Measurements from ENCODE around the gene GLIPR1L2. TPM values are rescaled to one million over a fixed set of nuclear protein-coding genes. Genes with fewer than 3 reads are reported as not detected.
A peak's percentile ranks its signal among the peaks of the same experiment; 100 is the strongest.
"Not testable (repeated sequence)": the region's sequence is repeated elsewhere in the genome, so short reads cannot be mapped to it uniquely, and the experiment has no call there.

The GLIPR1L2 gene
- total RNA-seq (2014; rRNA removed; shearing (Covaris generic); ENCODE audit: low replicate concordance): not detected in 2 replicates

GRCh38 chr12:75390899-75391538 lies at the start of gene GLIPR1L2:
GLIPR1L2 (plus strand) TSS chr12:75391089; CDS start chr12:75391117, 28 bp downstream.
- H3K27me3 ChIP-seq: no peaks in the 10 kb centered on the region
- peak; percentile 99 for DNase-seq
- peak within 1 kb of the TSS; percentile 54 for H3K4me3 ChIP-seq
- no peaks in the 10 kb centered on the region for H3K9me3 ChIP-seq
- H3K36me3 ChIP-seq: no peaks in the 10 kb centered on the region

GRCh38 chr12:75341873-75342272 lies 49.0 kb upstream of the GLIPR1L2 start:
- Histone ChIP-seq H3K27me3 (no peaks in the 10 kb centered on the region), H3K9me3 (no peaks in the 10 kb centered on the region), H3K36me3 (no peaks in the 10 kb centered on the region), H3K4me3 (no peak overlapping the region)
- DNase-seq: no peak

GRCh38 chr12:75345531-75345930 lies 45.4 kb upstream of the GLIPR1L2 start:
- H3K4me3 ChIP-seq: no peak overlapping the region
- no peaks in the 10 kb centered on the region for H3K9me3 ChIP-seq
- no peaks in the 10 kb centered on the region for H3K27me3 ChIP-seq
- DNase-seq: no peak
- H3K36me3 ChIP-seq: no peaks in the 10 kb centered on the region

DNA sequence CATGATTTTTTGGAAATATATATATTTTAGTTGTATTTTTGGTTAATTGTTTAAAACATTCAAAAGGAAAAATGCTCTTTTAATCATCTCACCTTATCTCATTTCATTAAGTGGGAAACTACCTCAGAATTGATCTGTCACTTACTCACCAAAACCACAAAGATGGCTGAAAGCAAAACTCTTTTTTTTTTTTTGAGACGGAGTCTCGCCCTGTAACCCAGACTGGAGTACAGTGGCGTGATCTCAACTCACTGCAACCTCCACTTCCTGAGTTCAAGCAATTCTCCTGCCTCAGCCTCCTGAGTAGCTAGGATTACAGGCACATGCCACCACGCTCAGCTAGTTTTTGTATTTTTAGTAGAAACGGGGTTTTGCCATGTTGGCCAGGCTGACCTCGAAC lies 44.7 kb upstream of the GLIPR1L2 start:
- not testable (repeated sequence) for H3K36me3 ChIP-seq, H3K4me3 ChIP-seq, H3K9me3 ChIP-seq, DNase-seq, H3K27me3 ChIP-seq

DNA sequence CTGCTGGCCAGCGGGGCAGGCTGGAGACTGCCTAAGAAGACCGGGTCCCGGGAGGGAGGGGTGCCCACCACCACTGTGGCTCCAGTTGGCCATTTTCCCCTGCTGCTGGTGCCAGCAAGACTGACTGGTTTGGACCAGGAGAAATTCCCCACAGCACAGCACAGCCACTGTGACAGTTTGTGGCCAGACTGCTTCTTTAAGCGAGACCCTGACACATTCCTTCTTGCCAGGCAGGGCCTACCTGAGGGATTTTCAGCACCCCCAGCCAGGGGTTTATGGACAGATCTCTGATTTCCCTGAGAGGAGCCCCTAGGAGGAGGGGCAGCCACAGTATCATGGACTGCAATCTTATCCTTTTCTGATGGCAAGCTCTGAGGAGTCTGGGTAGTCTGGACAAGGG lies 40.9 kb upstream of the GLIPR1L2 start:
- H3K4me3 ChIP-seq: no peak overlapping the region
- no peaks in the 10 kb centered on the region for H3K36me3 ChIP-seq
- H3K27me3 ChIP-seq: no peaks in the 10 kb centered on the region
- peaks cover 9% of the 10 kb centered on the region for H3K9me3 ChIP-seq
- DNase-seq: no peak

DNA sequence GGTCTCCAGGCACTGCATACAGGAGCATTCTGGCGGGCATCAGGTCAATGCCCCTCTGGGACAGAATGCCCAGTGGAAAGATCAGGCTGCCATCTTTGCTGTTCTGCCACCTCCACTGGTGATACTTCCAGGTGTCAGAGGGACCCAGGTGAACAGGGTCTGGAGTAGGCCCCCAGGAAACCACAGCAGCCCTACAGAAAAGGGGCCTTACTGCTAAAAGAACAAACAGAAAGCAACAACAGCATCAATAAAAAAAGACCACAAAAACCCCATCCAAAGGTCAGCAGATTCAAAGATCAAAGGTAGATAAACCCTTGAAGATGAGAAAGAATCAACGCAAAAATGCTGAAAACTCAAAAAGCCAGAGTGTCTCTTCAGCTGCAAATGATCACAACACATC lies 40.5 kb upstream of the GLIPR1L2 start:
- no peak for DNase-seq
- H3K27me3 ChIP-seq: no peaks in the 10 kb centered on the region
- peaks cover 13% of the 10 kb centered on the region for H3K9me3 ChIP-seq
- no peaks in the 10 kb centered on the region for H3K36me3 ChIP-seq
- H3K4me3 ChIP-seq: no peak overlapping the region

DNA sequence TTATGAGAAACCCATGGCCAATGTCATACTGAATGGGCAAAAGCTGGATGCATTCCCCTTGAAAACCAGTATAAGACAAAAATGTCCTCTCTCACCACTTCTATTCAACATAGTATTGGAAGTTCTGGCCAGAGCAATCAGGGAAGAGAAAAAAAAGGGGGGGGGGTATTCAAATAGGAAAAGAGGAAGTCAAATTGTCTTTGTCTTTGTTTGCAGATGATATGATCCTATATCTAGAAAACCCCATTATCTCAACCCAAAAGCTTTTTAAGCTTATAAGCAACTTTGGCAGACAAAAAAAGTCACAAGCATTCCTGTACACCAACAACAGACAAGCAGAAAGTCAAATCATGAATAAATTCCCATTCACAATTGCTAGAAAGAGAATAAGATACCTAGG lies 36.9 kb upstream of the GLIPR1L2 start:
- no peak for DNase-seq
- peaks cover 13% of the 10 kb centered on the region for H3K9me3 ChIP-seq
- no peak overlapping the region for H3K4me3 ChIP-seq
- H3K27me3 ChIP-seq: no peaks in the 10 kb centered on the region
- H3K36me3 ChIP-seq: no peaks in the 10 kb centered on the region

DNA sequence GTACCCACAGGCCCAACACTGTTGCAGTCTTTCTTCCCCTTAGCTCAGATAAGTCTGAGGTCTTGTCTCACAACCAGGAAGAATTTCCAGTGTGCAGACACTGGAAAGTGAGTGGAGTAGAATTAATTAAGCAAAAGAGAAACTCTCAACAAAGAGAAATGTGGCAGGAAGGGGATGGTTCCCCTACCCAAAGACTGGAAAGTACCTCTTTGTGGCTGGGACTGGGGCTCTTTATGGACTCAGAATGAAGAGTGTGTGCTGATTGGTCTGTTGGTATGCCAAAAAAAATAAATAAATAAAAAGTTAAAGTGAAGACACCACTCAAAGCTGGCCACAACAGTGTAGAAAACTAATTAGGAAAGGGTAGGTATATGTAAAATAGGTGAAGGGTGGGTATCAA lies 30.0 kb upstream of the GLIPR1L2 start:
- no peak overlapping the region for H3K4me3 ChIP-seq
- no peaks in the 10 kb centered on the region for H3K27me3 ChIP-seq
- DNase-seq: no peak
- no peaks in the 10 kb centered on the region for H3K9me3 ChIP-seq
- no peaks in the 10 kb centered on the region for H3K36me3 ChIP-seq

- no peak overlapping the region for H3K4me3 ChIP-seq
- DNase-seq: no peak
- H3K36me3 ChIP-seq: no peaks in the 10 kb centered on the region
- no peaks in the 10 kb centered on the region for H3K9me3 ChIP-seq
- H3K27me3 ChIP-seq: no peaks in the 10 kb centered on the region
These were observed 29.5 kb upstream of the GLIPR1L2 start for GRCh38 chr12:75361408-75361807.

DNA sequence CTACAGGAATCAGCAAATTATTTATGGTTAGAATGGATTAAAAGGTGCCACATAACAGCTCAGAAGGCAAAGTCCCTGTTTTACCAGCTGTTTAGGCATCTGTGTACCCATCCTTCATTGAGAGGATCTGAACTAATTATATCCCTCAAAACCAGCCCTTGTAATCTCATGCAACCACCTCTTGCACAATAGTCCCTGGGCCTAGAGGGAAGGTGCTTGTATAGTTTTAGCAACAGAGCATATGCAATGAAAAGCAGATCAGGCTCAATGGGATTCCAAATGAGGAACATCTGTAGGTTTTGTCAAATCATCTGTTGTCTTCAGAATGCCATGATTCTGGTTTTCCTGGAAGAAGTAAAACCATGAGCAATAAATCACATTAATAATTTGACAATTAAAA lies 26.0 kb upstream of the GLIPR1L2 start:
- no peaks in the 10 kb centered on the region for H3K36me3 ChIP-seq
- no peaks in the 10 kb centered on the region for H3K27me3 ChIP-seq
- H3K9me3 ChIP-seq: no peaks in the 10 kb centered on the region
- DNase-seq: no peak
- H3K4me3 ChIP-seq: no peak overlapping the region

DNA sequence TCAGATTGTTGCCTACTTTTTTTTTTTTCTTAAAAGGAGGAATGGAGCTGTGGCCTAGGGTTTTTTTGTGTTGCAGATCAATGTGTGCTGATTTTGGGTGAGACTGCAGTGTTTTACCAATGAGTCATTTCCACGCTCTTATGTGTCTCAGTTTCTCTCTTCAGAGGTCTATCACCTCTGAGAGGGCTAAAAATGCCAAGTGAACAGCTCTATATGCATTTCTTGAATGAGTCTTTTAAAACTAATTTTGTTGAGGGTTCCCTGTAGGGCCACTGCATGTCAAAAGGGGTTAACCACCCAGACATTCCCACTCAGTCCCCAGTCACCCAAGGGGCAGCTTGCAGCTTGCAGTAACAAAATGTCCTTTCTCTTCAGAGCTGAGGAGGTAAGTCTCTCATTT lies 24.3 kb upstream of the GLIPR1L2 start:
- Histone ChIP-seq H3K27me3 (no peaks in the 10 kb centered on the region), H3K9me3 (no peaks in the 10 kb centered on the region), H3K36me3 (no peaks in the 10 kb centered on the region), H3K4me3 (no peak overlapping the region)
- DNase-seq: no peak

DNA sequence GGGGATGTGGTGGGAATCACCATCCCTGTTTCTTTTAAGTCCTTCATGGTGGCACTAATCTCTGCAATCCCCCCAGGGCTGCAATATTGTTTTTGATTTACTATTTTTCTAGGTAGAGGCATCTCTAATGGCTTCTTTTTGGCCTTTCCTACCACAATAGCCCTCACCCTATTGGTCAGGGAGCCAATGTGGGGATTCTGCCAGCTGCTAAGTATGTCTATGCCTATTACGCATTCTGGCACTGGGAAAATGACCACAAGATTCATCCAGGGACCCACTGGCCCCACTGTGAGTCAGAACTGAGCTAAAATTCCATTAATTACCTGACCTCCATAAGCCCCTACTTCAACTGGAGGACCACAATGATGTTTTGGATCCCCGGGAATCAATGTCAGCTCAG lies 15.9 kb upstream of the GLIPR1L2 start:
- H3K9me3 ChIP-seq: no peaks in the 10 kb centered on the region
- H3K36me3 ChIP-seq: no peaks in the 10 kb centered on the region
- no peak overlapping the region for H3K4me3 ChIP-seq
- no peak for DNase-seq
- no peaks in the 10 kb centered on the region for H3K27me3 ChIP-seq

- no peaks in the 10 kb centered on the region for H3K36me3 ChIP-seq
- H3K9me3 ChIP-seq: no peaks in the 10 kb centered on the region
These were observed 12.5 kb upstream of the GLIPR1L2 start for GRCh38 chr12:75378354-75378753.

GRCh38 chr12:75389061-75389460 lies 1.8 kb upstream of the GLIPR1L2 start:
- no peaks in the 10 kb centered on the region for H3K36me3 ChIP-seq

More at GRCh38 chr12:75378354-75378753, 12.5 kb upstream of the GLIPR1L2 start:
- H3K27me3 ChIP-seq: no peaks in the 10 kb centered on the region
- DNase-seq: no peak
- no peak overlapping the region for H3K4me3 ChIP-seq

GRCh38 chr12:75389706-75390105 lies 1.2 kb upstream of the GLIPR1L2 start:
- H3K4me3 ChIP-seq: peak overlapping the region; percentile 54

More at GRCh38 chr12:75389061-75389460, 1.8 kb upstream of the GLIPR1L2 start:
- H3K4me3 ChIP-seq: no peak overlapping the region
- H3K27me3 ChIP-seq: no peaks in the 10 kb centered on the region
- DNase-seq: no peak
- no peaks in the 10 kb centered on the region; the same call in 1 of the 2 replicates for H3K9me3 ChIP-seq

DNA sequence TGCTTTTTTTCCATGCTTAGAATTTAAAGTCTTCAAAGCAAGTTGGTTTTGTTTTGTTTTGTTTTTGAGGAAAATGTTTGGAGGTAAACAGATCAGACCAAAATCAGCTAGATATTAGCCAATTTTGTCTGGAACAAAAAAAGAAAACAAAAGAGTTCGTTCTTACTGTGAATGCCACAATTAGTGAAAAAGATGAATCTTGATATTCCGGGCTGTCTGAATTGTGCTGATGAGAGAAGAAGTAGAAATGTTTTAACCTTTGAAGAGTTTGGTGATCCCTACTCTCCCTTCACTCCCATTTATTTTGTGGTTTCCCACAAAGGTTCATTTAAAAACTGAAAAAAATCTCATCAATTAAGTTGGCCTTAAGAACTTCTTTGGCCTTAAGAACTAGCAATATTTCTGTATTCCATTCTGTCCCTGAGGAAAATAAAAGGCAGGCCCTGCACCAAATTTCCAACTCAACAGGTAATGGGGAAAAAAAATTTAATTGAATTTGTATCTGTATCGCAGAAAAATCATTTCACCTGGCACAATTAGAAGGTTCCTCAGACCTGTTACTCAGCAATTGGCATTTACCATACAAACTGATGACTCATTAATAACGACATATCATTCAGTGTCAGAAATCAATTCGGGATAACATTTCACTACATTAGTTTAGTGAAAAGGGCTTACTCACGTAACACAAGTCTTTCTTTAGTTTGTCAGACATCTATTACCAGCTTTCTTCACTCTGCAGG lies 562 bp upstream of the GLIPR1L2 start:
- peak overlapping the region; percentile 54 for H3K4me3 ChIP-seq
- no peaks in the 10 kb centered on the region; the same call in 1 of the 2 replicates for H3K9me3 ChIP-seq
- H3K27me3 ChIP-seq: no peaks in the 10 kb centered on the region
- no peak for DNase-seq
- H3K36me3 ChIP-seq: no peaks in the 10 kb centered on the region

More at GRCh38 chr12:75389706-75390105, 1.2 kb upstream of the GLIPR1L2 start:
- DNase-seq: no peak
- H3K27me3 ChIP-seq: no peaks in the 10 kb centered on the region
- no peaks in the 10 kb centered on the region; the same call in 1 of the 2 replicates for H3K9me3 ChIP-seq
- no peaks in the 10 kb centered on the region for H3K36me3 ChIP-seq

GRCh38 chr12:75404231-75404630 lies 13.3 kb downstream of the GLIPR1L2 start:
- Histone ChIP-seq H3K4me3 (no peak overlapping the region), H3K36me3 (no peaks in the 10 kb centered on the region), H3K9me3 (peaks cover 4% of the 10 kb centered on the region; the same call in 1 of the 2 replicates), H3K27me3 (no peaks in the 10 kb centered on the region)
- DNase-seq: no peak

- no peaks in the 10 kb centered on the region for H3K27me3 ChIP-seq
- DNase-seq: no peak
- H3K4me3 ChIP-seq: no peak overlapping the region
- H3K36me3 ChIP-seq: no peaks in the 10 kb centered on the region
- peaks cover 4% of the 10 kb centered on the region; the same call in 1 of the 2 replicates for H3K9me3 ChIP-seq
These were observed 16.8 kb downstream of the GLIPR1L2 start for GRCh38 chr12:75407683-75408082.

Data from MG63 (cell line).